Measurements from ENCODE around the gene LY6G6D. TPM values are rescaled to one million over a fixed set of nuclear protein-coding genes. Genes with fewer than 3 reads are reported as not detected.
A peak's percentile ranks its signal among the peaks of the same experiment; 100 is the strongest.

The LY6G6D gene
- total and polyA plus RNA-seq, 2 of the 13 experiments (the other 11 are each of a cell fraction or from before 2014, with no cell fraction given): not detected

GRCh38 chr6:31729515-31729978 lies 14.4 kb downstream of the LY6G6D start (continued):
- TF ChIP-seq ZNF816 (CRISPR knock-in tag; IDR thresholded peaks at IDR 0.05; ENCODE audit: borderline replicate concordance): no peak; the same call in 1 of the 2 replicates
- 0 out of 2 replicates have a peak, but pooled peaks have one; percentile 34 for TF ChIP-seq MED13 (CRISPR knock-in tag; IDR thresholded peaks at IDR 0.05)
- TF ChIP-seq KLF16 (CRISPR knock-in tag; IDR thresholded peaks at IDR 0.05): peak in 1 of 2 experiments; percentile 98; a peak in 2 of 4 replicates
- peak; percentile 64; the same call in 1 of the 2 replicates for TF ChIP-seq GMEB1 (CRISPR knock-in tag; IDR thresholded peaks at IDR 0.05; ENCODE audit: borderline replicate concordance)
- no peak; the same call in 1 of the 2 replicates for TF ChIP-seq ZNF33A (CRISPR knock-in tag; IDR thresholded peaks at IDR 0.05; ENCODE audit: borderline replicate concordance)
- TF ChIP-seq ZBTB20 (CRISPR knock-in tag; IDR thresholded peaks at IDR 0.05; ENCODE audit: borderline replicate concordance, low read depth): peak; percentile 9; the same call in 1 of the 2 replicates
- no peak for TF ChIP-seq KLF15 (CRISPR knock-in tag; IDR thresholded peaks at IDR 0.05; ENCODE audit: borderline replicate concordance)
- TF ChIP-seq SALL2 (CRISPR knock-in tag; IDR thresholded peaks at IDR 0.05): 0 out of 2 replicates have a peak, but pooled peaks have one; percentile 49
- TF ChIP-seq ZNF335 (CRISPR knock-in tag; IDR thresholded peaks at IDR 0.05): peak; percentile 97
- peak; percentile 24; the same call in 1 of the 2 replicates for TF ChIP-seq GZF1 (CRISPR knock-in tag; IDR thresholded peaks at IDR 0.05)
- no peak for TF ChIP-seq ZNF383 (CRISPR knock-in tag; IDR thresholded peaks at IDR 0.05; ENCODE audit: borderline replicate concordance)
- no peak for TF ChIP-seq ONECUT2 (CRISPR knock-in tag; IDR thresholded peaks at IDR 0.05)
- no peak for TF ChIP-seq HNRNPK (IDR thresholded peaks at IDR 0.05; ENCODE audit: low read depth, low read length, poor library complexity, severe bottlenecking)
- no peak for TF ChIP-seq ZNF546 (CRISPR knock-in tag; conservative IDR thresholded peaks at IDR 0.05)
- TF ChIP-seq DPF2 (CRISPR knock-in tag; IDR thresholded peaks at IDR 0.05; ENCODE audit: borderline replicate concordance, low read depth): no peak
- TF ChIP-seq, protein P1, sequence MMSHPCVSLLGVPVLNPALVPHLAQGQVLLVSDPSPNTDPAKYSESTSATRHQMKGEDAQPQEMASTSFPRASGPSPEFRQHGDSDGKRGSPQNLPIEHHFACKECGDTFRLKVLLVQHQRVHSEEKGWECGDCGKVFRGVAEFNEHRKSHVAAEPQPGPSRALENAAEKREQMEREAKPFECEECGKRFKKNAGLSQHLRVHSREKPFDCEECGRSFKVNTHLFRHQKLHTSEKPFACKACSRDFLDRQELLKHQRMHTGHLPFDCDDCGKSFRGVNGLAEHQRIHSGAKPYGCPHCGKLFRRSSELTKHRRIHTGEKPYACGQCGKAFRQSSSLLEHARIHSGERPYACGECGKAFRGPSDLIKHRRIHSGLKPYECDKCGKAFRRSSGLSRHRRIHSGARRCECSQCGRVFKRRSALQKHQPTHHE (CRISPR knock-in tag; IDR thresholded peaks at IDR 0.05; ENCODE audit: borderline replicate concordance): no peak
- peak; percentile 14 for TF ChIP-seq MED8 (CRISPR knock-in tag; IDR thresholded peaks at IDR 0.05; ENCODE audit: insufficient replicate concordance)
- TF ChIP-seq ASH2L (IDR thresholded peaks at IDR 0.05; ENCODE audit: insufficient read length, low read depth, low read length): peak; percentile 70
- no peak for TF ChIP-seq ZNF17 (CRISPR knock-in tag; IDR thresholded peaks at IDR 0.05)
- peak; percentile 70; the same call in 1 of the 2 replicates for TF ChIP-seq ZKSCAN8 (CRISPR knock-in tag; IDR thresholded peaks at IDR 0.05; ENCODE audit: borderline replicate concordance)
- TF ChIP-seq TAF15 (IDR thresholded peaks at IDR 0.05; ENCODE audit: low read depth, low read length, poor library complexity, severe bottlenecking): no peak
- TF ChIP-seq, protein P2, sequence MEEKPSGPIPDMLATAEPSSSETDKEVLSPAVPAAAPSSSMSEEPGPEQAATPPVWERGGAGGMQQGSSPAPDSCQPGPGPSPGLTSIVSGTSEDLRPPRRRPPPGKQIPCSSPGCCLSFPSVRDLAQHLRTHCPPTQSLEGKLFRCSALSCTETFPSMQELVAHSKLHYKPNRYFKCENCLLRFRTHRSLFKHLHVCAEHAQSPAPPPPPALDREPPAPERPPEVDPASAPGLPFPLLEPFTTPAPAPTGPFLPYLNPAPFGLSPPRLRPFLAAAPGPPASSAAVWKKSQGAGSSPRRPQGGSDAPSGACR (CRISPR knock-in tag; IDR thresholded peaks at IDR 0.05): no peak
- TF ChIP-seq ZNF749 (CRISPR knock-in tag; IDR thresholded peaks at IDR 0.05; ENCODE audit: borderline replicate concordance): no peak
- TF ChIP-seq, protein P3, sequence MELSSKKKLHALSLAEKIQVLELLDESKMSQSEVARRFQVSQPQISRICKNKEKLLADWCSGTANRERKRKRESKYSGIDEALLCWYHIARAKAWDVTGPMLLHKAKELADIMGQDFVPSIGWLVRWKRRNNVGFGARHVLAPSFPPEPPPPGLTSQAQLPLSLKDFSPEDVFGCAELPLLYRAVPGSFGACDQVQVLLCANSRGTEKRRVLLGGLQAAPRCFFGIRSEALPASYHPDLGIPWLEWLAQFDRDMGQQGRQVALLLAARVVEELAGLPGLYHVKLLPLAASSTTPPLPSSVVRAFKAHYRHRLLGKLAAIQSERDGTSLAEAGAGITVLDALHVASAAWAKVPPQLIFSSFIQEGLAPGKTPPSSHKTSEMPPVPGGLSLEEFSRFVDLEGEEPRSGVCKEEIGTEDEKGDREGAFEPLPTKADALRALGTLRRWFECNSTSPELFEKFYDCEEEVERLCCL (CRISPR knock-in tag; IDR thresholded peaks at IDR 0.05; ENCODE audit: borderline replicate concordance): no peak
- TF ChIP-seq ZNF326 (CRISPR knock-in tag; IDR thresholded peaks at IDR 0.05; ENCODE audit: borderline replicate concordance): no peak

All from HepG2 (cell line).